GM04503 (cell line): ENCODE data around the gene PCDH18.
A peak's percentile ranks its signal among the peaks of the same experiment; 100 is the strongest.
"Not testable (repeated sequence)": the region's sequence is repeated elsewhere in the genome, so short reads cannot be mapped to it uniquely, and the experiment has no call there.

ENCODE experiments used
- DNase-seq: peaks from one replicate; pipeline ENCODE4 v3.0.0-alpha.2; 2012; ENCODE audit warnings: low read depth

The PCDH18 gene

DNA sequence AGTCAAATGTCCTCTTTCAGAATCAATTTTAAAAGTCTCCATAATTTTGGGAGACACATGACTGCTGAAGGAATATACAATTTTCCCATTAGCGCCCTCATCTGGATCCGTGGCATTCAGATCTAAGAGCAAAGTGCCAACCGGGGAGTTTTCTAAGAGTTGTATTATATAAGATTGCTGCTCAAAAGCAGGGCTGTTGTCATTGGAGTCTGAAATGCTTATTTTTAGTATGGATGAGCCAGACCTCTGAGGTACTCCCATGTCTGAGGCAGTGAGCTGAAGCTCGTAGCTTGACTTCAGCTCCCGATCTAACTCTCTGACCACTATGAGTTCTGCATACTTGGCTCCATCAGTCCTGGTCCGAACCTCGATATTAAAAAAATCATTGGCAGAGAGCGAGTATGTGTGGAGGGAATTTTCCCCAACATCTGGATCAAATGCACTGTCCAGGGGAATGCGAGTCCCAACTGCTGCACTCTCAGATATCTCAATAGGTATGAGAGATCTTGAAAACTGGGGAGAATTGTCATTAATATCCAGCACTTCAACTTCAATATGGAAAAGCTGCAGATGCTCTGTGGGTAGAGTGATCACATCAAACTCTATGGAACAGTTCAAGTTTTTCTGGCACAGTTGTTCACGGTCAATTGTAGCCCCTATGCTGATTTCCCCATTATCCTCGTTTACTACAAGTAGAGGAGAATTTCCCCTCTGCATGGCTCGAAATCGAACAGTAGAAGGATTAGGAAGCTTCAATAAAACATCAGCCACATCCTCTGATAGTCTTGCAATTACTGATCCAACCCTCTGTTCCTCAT, 917 bp downstream of the PCDH18 start:
- no peak for DNase-seq

DNA sequence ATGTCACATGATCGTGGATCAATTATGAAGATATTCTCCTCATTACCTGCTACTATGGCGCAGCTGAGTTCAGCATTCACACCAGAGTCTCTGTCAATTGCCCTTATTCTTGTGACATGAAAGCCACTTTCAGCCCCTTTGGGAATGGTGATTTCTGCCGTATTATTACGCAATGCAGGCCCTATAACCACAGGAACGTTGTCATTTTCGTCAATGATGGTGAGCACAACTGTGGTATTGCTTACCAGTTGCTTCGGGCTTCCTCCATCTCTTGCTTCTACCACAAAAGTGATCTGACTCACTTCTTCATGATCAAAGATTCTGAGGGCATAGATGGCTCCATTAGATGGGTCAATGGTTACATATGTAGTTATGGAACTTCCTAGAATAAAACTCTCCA, 2.1 kb downstream of the PCDH18 start:
- peak; percentile 57 for DNase-seq

DNA sequence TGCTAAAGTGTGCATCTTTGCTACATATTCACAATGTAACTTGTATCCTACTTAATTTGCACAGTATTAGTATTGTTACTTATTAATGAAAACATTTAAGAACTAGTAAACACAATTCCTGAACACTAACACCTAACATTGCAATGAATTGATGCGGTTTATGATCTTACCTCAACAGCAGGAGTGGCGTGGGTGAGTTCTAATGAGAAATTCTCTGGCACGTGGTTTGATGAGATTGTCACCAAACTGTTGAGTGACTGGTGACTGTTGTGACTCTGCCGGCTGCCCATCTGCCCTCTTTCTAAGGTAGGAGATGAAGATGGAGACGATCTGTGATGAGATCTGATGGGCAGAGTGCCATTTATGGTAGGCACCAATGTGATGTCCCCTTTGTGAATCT, 2.9 kb downstream of the PCDH18 start:
- no peak for DNase-seq

DNA sequence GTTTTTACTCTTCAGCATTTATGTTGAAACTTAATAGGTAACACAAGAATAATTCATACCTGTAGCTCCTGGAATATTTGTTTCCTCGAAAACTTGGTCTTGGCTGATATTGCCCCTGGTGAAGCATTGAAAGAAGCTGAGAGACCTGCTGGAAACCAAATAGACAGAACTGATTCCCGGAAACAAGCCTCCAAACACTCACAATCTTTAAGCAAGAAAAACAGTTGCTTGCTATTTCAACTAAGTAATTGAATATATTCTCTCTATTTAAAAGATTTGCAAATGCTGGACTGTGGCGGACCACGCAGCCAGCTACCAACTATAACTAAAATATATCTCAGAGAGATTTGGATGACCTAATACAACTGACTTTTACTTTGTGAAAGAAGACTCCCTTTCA, 3.6 kb downstream of the PCDH18 start:
- no peak for DNase-seq

- no peak for DNase-seq
Observed at GRCh38 chr4:137526681-137527080, 5.6 kb downstream of the PCDH18 start.

GRCh38 chr4:137524725-137525369, 7.4 kb downstream of the PCDH18 start:
- DNase-seq = peak; percentile 56

DNA sequence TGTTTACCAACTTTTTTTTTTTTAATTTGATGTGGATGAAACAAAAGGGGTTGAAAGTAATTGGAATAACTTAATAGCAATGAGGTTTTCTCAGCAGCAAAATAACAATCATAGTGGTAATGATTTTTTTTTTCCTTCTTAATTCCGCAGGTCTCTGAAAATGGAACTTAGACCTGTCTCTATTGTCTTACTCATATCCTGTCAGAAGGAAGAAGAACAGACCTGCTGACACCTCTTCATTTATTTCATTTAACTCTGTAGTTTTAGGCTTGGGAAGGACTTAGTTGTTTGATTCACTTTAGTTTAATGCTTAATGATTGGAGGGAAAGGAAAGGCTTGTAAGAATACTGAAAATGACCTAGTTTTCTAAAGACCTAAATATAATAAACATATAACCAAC, 9.0 kb downstream of the PCDH18 start:
- no peak for DNase-seq

DNA sequence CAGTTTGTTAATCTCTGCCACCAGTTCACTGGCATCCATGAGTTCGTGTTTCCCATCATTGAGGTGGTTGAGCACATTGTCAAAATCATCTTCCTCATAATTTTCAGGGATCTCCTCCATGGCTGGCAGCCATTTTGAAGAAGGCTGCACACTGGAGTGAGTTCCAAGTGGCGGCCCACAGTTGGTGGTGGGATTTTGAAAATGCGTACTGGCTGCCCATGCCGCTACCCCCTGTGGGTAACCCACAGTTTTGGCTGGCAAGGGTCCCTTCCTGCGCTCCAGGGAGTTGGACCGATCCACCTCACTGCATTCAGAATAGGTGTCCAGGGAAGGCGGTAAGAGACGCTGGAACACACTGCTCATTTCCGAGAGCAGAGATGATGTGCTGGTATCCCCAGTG, 11.2 kb downstream of the PCDH18 start:
- DNase-seq = no peak

DNA sequence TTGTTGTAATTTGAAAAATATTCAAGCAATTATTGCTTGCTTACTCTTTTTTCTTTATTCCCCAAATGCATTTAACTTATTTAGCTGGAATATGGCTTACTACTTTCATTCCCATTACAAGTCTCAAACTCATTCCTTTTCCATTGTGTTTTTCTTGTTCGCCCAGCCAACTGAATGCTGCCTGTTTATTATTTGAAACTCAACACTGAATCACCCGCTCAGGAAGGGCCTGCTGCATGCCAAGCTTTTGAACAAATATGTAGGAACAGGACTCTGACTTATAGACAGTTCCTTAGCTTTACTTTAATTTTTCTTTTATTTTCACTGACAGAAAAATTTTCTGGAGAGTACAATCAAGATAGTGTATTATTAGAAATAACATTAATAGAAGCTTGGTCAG, 12.9 kb downstream of the PCDH18 start:
- no peak for DNase-seq

- not testable (repeated sequence) for DNase-seq
Observed at GRCh38 chr4:137517323-137517722, 15.0 kb downstream of the PCDH18 start.

DNA sequence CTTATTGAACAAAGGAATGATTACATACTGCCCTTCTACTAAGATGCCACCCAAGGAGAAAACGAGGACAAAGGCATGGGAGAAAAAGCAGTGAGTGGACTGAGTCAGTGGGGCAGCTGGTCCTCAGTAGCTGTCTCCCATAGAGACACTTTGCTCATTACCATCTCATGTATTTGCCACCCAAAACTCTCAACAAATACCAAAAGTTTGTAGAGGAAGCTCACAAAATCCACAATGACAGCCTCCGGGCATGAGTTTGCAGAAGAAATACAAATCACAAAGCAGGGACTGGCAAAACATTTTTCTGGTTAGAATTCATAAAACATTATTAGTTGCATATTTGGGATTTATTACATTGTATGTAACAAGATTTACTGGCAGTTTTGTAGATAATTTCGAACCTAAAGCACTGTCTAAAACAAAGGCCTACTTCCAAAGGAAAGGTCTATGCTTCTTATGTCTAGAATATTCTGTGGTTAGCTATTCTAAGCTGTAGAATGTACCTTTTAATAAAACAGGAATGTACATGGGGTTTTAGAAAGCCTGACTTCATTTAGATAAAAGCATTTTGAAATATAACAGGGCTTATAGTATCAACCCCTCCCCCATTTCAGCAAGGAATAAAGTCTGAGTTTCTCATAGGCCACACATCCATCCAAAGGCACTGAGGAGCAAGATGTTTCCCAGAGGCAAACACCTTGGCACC, 17.7 kb downstream of the PCDH18 start:
- DNase-seq = peak; percentile 47

- peak; percentile 95 for DNase-seq
Observed at GRCh38 chr4:137510557-137511265, 21.6 kb downstream of the PCDH18 start.

GRCh38 chr4:137509855-137510282, 22.4 kb downstream of the PCDH18 start:
- DNase-seq = no peak

- no peak for DNase-seq
Observed at GRCh38 chr4:137502339-137503129, 29.8 kb downstream of the PCDH18 start.

- DNase-seq = not testable (repeated sequence)
Observed at GRCh38 chr4:137496267-137496666, 36.0 kb downstream of the PCDH18 start.

GRCh38 chr4:137495578-137495977, 36.7 kb downstream of the PCDH18 start:
- DNase-seq = no peak

DNA sequence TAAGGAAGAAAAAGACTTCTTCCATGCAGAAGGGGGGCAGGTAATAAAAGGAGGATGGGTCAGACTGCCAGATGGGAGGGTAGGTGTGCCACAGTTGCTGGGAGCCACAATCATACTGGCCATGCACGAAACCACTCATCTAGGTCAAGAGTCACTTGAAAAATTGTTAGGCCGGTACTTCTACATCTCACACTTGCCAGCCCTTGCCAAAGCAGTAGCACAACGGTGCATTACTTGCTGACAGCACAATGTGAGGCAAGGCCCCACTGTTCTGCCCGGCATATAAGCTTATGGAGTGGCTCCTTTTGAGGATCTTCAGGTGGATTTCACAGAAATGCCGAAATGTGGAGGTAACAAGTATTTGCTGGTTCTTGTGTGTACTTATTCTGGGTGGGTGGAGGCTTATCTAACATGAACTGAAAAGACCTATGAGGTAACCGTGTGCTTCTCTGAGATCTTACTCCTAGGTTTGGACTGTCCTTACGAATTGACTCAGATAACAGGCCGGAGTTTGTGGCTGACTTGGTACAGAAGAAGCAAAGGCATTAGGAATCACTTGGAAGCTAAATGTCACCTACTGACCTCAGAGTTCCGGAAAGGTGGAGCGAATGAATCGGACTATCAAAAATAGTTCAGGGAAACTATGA, 48.9 kb downstream of the PCDH18 start:
- not testable (repeated sequence) for DNase-seq

GRCh38 chr4:137479657-137480056, 52.6 kb downstream of the PCDH18 start:
- not testable (repeated sequence) for DNase-seq

GRCh38 chr4:137476345-137476744, 55.9 kb downstream of the PCDH18 start:
- DNase-seq = no peak

DNA sequence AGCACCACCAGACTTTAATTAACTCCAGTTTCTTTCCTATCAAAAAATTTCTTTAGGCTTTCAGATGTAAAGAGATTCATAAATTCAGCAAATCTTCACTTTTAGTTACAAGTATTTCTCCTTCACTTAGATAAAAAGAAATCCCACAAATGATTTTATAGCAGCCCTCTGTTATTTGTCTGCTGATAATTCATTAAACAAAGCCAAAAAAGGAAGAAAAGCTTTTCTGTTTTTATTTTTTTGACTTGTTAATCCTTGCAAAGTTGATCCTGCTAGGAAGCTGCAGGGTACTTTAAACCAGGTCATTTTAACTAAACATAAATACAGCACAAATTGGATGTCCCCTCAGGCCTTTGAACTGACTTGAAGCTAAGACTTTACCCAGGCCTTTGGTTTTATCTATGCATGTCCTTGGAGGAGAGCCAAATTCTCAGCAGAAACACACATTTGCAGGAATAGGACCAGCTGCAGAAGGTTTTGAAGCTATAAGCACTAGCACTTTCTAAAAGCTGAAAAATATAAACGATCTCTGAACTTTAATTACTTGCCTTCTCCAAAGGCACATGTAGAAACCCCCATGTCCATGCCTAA, 57.5 kb downstream of the PCDH18 start:
- DNase-seq = no peak

- DNase-seq = no peak
Observed at GRCh38 chr4:137471895-137472294, 60.4 kb downstream of the PCDH18 start.
